Fibroblast of upper back skin (primary cell): Measurements from ENCODE around the gene VAV2.

ENCODE experiments used
- DNase-seq: peaks from one replicate; pipeline ENCODE4 v3.0.0-alpha.2; 2013

The VAV2 gene

DNA sequence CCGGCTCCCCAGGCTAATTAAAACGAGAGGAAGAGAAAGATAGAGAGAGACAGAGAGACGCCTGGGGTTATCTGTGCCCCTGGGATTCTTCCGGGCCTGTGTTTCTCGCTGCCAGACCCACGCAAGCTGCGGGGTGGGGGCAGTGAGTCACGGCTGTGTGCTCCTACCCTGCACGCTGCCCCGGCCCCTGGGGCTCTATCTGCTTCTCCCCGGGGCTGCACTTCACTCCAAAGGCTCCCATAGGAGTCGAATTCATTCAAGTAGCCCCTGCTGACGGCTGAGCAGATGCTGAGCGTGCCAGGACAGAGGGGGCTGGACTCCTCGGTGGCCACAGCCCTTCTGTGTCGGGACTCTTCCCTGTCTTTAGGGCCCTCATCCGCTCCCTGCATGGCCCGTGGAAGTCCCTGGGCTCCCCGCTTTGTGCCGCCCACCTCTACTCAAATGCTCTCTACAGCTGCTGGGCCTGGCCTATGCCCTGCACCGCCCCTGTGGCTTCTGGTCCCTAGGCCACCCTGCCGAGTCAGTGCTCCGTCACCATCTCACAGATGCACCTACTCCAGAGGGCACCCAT, 276.7 kb downstream of the VAV2 start:
- peak; percentile 26 for DNase-seq

DNA sequence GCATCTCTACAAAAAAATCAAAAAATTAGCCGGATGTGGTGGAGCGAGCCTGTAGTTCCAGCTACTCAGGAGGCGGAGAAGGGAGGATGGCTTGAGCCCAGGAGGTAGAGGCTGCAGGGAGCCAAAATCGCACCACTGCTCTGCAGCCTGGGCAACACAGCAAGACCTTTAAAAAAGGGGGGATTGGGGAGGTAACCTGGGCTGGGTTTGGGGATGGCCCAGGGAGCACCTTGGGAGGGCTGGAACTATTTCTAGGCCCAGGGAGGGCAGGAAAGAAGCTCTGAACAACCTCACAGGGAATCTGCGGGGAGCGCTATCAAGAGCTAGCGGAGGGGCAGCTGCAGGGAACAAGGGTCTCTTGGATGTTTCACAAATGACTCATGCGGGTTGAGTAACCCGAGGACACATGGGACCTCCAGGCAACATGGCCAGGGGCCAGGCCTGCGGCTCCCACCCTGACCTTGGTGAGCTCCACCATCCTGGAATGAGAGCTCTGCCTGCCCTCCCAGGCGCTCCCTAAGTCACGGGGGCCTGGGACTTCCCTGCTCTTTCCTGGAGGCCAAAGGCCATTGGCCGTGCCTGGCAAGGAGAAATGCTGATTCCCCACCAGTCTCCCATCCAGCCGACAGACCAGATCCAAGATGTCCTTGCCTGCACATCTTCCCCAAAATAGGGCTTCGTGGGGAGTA, 277.4 kb downstream of the VAV2 start:
- DNase-seq, result peak; percentile 75

DNA sequence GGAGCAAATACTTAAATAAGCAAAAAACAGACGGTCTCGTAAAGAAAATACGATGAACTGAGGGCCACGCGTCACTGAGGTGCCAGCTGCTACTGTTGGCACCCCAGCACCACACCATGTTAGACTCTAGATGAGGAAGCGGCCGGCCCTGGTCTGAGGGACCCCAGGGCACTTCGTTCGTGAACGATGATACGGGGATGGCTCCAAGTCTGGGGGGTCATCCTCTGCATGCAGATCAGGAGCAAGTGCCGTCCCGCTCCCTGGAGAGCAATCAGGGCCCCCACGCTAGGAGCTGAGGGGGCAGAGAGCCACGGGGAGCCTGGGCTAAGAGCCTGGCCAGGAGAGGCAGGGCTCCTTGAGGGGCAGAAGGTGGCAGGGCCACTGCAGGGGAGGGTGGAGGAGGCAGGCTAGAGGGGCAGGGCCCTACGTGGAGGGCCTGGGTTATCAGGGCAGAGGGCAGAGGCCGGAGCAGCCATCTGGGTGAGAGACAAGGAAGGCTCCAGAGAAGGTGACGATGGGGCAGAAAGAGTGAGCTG, 278.1 kb downstream of the VAV2 start:
- DNase-seq, result no peak

DNA sequence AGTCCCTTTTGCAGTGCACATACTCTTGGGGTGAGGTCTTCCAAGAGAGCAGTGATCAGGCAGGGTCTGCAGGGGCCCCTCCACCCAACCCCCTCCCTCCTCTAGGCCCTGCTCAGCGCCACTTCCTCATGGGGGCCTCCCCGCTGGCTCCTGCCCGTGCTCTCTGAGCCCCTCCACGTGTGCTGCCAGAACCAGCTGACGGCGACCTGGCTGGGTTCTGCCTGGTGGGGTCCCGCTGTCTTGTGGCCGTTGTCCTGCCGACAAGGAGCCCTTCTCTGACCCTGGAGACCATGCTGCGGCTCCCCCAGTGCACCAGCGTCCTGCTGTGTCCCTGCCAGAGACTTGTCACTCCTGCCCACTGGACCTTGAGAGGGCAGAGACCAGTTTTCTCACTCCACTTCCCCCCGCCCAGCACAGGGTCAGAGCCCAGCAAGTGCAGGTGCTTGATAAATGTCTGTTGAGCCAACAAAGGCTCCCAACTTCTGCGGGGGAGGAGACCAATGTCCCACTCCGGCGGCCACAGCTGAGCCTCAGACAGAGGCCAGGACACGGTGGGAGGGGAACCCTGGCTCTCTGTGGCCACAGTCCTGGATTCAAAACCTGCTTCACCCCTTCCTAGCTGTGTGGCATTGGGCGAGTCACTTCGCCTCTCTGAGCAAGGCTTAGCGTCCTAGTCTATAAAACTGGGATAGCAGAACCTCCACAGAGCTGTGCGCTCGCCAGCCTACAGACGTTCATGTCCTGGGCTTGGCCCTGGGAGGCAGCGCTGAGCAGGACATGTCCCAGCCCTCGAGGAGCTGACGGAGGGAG, 278.8 kb downstream of the VAV2 start:
- no peak for DNase-seq

DNA sequence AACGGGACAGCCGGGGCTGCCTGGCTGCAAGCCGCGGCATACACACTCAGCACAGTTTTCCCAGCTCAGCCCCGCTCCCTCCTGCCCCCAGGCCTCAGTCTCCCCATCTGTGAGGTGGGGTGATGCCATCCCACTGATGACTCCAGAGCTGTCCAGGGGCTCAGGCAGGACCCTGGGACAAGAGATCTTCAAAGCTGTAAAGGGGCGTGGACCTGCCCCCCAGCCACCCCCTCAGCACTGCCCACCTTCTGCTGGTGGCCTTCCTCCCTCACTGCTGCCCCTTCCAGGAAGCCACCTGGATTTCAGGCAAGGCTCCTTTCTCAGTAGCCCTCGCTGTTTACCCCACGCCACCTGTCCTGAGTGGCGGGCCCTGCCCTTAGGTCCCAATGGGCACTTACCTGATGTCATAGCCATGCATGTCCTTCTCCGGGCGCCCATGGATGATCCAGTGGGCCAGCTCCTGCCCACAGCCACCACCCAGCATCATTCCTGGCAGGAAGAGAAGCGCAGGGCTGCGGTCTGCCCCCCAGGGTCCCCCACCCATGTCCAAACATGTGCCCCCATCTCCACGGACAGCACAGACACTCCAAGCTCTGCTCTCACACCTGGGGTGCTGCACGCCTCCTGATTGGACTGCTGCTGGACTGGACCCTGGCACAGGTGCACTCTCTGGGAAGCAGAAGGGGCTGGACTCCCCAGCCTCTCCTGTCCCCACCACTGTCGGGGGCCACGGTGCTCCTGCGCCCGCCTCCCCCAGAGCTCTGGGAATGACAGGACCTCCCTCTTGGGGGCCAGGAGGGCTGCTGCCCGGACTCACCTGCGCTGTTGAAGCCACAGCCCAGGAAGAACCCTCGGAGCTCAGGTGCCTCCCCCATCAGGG, 279.7 kb downstream of the VAV2 start:
- DNase-seq, result no peak
